Fibroblast of villous mesenchyme (primary cell): ENCODE data around the gene LRRC36. TPM values are rescaled to one million over a fixed set of nuclear protein-coding genes. Genes with fewer than 3 reads are reported as not detected.
A peak's percentile ranks its signal among the peaks of the same experiment; 100 is the strongest.

Source experiments
- DNase-seq: peaks from one replicate; pipeline ENCODE4 v3.0.0-alpha.2; 2010; ENCODE audit warnings: low read depth
- H3K4me3 ChIP-seq: 2 replicates; pipeline ENCODE4 v1.5.1; 2011; ENCODE audit warnings: low read depth, mild to moderate bottlenecking, low read length
- total RNA-seq: library from RNA; depleted of rRNA; stranded (reverse); fragments of >200 nt; gene quantifications from 2 replicates; pipeline ENCODE4 v1.2.3, GENCODE V29; 2012
- TF ChIP-seq, protein P1 (sequence below): IDR thresholded peaks from 2 replicates; pipeline ENCODE4 v1.5.1; 2012; ENCODE audit warnings: low read depth, mild to moderate bottlenecking, low read length; ENCODE audit not compliant: insufficient read depth

LRRC36 gene
- total RNA-seq, 1 donor, result not detected

DNA sequence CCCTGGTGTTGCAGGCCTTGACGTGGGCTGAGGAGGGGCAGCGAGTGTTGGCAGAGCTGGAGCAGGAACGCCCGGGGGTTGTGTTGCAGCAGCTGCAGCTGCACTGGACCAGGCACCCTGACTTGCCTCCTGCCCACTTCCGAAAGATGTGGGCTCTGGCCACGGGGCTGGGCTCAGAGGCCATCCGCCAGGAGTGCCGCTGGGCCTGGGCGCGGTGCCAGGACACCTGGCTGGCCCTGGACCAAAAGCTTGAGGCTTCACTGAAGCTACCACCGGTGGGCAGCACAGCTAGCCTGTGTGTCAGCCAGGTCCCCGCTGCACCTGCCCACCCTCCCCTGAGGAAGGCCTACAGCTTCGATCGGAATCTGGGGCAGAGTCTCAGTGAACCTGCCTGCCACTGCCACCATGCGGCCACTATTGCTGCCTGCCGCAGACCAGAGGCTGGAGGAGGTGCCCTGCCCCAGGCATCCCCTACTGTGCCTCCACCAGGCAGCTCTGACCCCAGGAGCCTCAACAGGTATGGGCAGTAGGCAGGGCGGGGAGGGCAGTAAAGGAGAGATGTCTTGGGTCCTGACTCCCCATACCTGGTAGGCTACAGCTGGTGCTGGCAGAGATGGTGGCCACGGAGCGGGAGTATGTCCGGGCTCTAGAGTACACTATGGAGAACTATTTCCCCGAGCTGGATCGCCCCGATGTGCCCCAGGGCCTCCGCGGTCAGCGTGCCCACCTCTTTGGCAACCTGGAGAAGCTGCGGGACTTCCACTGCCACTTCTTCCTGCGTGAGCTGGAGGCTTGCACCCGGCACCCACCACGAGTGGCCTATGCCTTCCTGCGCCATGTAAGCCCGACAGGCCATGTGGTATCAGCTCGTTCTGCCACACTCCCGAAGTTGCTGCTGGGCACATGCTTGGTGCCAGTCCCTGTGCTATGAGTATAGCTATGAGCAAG is 41.6 kb upstream of the LRRC36 start:
- no peak for DNase-seq
- TF ChIP-seq, protein P1, sequence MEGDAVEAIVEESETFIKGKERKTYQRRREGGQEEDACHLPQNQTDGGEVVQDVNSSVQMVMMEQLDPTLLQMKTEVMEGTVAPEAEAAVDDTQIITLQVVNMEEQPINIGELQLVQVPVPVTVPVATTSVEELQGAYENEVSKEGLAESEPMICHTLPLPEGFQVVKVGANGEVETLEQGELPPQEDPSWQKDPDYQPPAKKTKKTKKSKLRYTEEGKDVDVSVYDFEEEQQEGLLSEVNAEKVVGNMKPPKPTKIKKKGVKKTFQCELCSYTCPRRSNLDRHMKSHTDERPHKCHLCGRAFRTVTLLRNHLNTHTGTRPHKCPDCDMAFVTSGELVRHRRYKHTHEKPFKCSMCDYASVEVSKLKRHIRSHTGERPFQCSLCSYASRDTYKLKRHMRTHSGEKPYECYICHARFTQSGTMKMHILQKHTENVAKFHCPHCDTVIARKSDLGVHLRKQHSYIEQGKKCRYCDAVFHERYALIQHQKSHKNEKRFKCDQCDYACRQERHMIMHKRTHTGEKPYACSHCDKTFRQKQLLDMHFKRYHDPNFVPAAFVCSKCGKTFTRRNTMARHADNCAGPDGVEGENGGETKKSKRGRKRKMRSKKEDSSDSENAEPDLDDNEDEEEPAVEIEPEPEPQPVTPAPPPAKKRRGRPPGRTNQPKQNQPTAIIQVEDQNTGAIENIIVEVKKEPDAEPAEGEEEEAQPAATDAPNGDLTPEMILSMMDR, result peak; percentile 37
- H3K4me3 ChIP-seq, result no peak overlapping the region

DNA sequence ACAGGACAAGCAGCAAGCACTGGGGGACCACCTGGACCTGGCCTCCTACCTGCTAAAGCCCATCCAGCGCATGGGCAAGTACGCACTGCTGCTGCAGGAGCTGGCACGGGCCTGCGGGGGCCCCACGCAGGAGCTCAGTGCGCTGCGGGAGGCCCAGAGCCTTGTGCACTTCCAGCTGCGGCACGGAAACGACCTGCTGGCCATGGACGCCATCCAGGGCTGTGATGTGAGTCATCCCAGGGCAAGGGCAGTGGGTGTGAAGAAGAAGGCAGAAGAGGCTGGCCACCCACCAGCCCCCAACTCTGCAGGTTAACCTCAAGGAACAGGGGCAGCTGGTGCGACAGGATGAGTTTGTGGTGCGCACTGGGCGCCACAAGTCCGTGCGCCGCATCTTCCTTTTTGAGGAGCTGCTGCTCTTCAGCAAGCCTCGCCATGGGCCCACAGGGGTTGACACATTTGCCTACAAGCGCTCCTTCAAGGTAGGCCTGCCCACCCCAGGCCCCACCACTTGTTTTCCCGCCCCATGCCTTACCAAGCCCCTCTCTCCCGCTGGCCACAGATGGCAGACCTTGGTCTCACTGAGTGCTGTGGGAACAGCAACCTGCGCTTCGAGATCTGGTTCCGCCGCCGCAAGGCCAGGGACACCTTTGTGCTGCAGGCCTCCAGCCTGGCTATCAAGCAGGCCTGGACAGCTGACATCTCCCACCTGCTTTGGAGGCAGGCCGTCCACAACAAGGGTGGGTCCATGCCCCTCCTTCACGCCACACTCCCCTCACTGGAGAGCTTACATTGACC is 40.0 kb upstream of the LRRC36 start:
- H3K4me3 ChIP-seq, result no peak overlapping the region
- DNase-seq, result no peak
- TF ChIP-seq, protein P1, result no peak

DNA sequence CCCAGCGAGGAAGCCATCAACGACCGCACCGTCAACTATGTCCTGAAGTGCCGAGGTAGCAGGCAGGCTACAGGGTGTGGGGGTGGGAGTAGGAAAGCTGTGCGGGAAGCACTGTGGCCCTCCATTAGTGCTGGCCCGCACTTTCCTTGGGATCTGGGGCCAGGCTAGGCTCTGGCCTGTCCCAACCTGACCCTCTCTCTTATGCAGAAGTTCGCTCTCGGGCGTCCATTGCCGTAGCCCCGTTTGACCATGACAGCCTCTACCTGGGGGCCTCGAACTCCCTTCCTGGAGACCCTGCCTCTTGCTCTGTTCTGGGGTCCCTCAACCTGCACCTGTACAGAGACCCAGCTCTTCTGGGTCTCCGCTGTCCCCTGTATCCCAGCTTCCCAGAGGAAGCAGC is 38.7 kb upstream of the LRRC36 start:
- no peak overlapping the region for H3K4me3 ChIP-seq
- DNase-seq, result no peak
- TF ChIP-seq, protein P1, result no peak

DNA sequence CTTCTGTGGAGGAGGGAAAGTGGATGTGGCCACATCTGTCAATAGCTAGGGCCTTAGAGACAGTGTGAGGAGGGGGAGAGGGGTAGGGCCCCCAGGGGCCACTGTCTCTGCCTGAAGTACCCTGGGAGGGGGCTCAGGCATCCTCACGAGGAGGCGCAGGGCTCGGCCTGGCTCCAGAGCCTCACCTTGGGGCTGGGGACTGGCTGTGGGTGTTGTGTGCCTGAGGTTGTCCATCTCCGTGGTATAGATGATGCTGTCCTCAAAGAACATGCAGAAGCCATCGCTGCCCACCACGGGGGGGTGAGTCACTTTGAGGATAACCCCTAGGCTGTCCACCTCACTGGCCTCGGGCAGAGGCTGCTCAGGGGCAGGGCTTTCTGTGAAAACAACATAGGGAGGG is 35.2 kb upstream of the LRRC36 start:
- DNase-seq, result no peak

DNA sequence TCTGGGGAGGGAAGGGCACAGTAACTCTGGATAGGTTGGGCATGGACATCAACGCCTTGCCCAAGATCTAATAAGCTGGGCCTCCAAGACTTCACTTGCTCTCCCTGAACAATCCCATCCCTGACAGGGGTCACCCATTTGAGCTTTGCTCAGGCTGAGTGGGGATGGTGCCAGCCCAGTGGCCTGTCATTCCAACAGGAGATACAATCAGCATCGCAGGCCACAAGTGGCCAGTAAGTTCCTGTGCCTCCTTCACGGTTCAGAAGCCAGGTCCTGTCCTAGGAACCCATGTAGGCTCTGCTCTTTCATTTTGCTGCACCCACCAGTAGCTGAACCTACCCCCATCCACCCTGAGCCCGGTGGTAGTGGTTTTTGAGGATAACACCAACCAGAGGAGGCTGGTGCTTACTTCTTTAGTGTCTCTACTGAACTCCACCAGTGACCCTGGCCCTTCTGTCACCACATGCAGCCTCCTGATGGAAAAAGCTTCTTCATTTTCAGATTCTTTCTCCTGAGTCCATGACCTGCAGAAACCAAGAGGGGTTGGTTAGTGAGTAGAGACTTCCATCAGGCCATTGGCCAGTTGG is 32.4 kb upstream of the LRRC36 start:
- TF ChIP-seq, protein P1, result no peak
- H3K4me3 ChIP-seq, result no peak overlapping the region
- no peak for DNase-seq

More for the DNA sequence above, 35.2 kb upstream of the LRRC36 start:
- no peak overlapping the region for H3K4me3 ChIP-seq
- TF ChIP-seq, protein P1, result no peak

DNA sequence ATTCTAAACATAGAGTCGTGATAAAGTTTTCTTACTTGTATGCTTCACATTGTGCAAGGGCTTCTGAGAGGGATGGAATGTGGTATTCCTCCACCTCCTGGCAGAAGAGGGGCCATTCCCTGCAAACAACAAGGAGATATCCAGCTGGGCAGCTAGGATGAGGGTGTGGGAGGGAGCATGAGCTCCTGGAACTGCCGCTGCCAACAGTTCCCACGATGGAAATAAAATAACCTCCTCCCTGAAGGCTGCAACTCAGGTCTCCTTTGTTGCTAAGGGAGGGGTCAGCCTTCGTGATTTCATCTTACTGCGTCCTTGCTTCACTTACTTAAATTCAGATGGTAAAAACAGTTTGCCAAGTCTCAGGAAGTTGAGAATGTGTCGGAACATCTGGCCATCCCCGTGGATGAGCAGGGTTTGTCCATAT is 31.7 kb upstream of the LRRC36 start:
- TF ChIP-seq, protein P1, result peak; percentile 21
- peak; percentile 80 for DNase-seq
- H3K4me3 ChIP-seq, result no peak overlapping the region
